22Rv1 (cell line): ENCODE data around the gene ZNF778.

ENCODE experiments used
- ZFX ChIP-seq: fragments of 450-650 bp; IDR thresholded peaks from 2 replicates; pipeline ENCODE4 v1.6.1; 2017; ENCODE audit warnings: antibody characterized with exemption, borderline replicate concordance
- TF ChIP-seq, protein P1 (sequence below): fragments of 450-650 bp; IDR thresholded peaks from 2 replicates; pipeline ENCODE4 v1.5.1; 2017; ENCODE audit warnings: mild to moderate bottlenecking

DNA sequence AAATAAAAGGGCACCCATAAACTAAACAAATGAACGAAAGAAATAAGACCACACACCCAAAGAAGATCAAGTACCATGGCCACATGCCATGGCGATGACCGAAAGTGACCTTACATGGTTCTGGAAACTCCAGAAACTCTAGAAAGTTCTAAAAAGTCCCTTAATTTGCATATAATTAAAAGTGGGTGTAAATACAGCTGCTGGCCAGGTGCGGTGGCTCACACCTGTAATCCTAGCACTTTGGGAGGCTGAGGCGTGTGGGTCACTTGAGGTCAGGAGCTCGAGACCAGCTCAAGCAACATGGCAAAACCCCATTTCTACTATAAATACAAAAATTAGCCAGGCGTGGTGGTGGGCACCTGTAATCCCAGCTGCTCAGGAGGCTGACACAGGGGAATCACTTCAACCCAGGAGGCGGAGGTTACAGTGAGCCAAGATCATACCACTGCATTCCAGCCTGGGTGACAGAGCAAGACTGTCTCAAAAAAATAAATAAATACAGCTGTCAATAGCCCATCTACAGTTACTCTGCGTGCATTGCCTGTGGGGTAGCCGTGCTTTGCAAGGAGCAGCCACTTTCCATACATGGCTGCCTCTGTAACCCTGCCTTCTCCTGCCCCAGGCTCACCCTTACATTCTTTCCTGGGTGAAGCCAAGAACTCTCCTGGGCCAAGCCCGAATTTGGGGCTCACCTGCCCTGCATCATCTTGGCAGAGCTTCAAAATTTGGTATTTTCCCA lies 7.2 kb upstream of the ZNF778 start:
- TF ChIP-seq, protein P1, sequence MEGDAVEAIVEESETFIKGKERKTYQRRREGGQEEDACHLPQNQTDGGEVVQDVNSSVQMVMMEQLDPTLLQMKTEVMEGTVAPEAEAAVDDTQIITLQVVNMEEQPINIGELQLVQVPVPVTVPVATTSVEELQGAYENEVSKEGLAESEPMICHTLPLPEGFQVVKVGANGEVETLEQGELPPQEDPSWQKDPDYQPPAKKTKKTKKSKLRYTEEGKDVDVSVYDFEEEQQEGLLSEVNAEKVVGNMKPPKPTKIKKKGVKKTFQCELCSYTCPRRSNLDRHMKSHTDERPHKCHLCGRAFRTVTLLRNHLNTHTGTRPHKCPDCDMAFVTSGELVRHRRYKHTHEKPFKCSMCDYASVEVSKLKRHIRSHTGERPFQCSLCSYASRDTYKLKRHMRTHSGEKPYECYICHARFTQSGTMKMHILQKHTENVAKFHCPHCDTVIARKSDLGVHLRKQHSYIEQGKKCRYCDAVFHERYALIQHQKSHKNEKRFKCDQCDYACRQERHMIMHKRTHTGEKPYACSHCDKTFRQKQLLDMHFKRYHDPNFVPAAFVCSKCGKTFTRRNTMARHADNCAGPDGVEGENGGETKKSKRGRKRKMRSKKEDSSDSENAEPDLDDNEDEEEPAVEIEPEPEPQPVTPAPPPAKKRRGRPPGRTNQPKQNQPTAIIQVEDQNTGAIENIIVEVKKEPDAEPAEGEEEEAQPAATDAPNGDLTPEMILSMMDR: no peak
- no peak for TF ChIP-seq ZFX
